Activated T-helper 9 cell treated with anti-CD3 and anti-CD28 coated beads, Interleukin-2, amount 50 U/mL, for 16 hours (primary cell): ENCODE measurements around the gene NOP53.
"Not testable (repeated sequence)": the region's sequence is repeated elsewhere in the genome, so short reads cannot be mapped to it uniquely, and the experiment has no call there.

Experiments used
- DNase-seq: peaks from one replicate; pipeline ENCODE4 v3.0.0-alpha.2; 2020; ENCODE audit warnings: low read depth

NOP53 gene

GRCh38 chr19:47777245-47778048, 32.1 kb downstream of the NOP53 start:
- not testable (repeated sequence) for DNase-seq

- DNase-seq: peak; percentile 61
These were observed 33.0 kb downstream of the NOP53 start, which contains the start of gene SELENOW for GRCh38 chr19:47778049-47778953. Gene SELENOW (plus strand): TSS chr19:47778703. CDS start chr19:47778786, 83 bp downstream.

- DNase-seq: no peak
These were observed 33.6 kb downstream of the NOP53 start for GRCh38 chr19:47778954-47779351.

GRCh38 chr19:47779524-47780214, 34.3 kb downstream of the NOP53 start:
- DNase-seq: no peak

GRCh38 chr19:47780215-47780551, 34.8 kb downstream of the NOP53 start:
- no peak for DNase-seq

- DNase-seq: no peak
These were observed 36.4 kb downstream of the NOP53 start for GRCh38 chr19:47781590-47782262.

GRCh38 chr19:47786566-47786965, 41.2 kb downstream of the NOP53 start:
- DNase-seq: no peak

- not testable (repeated sequence) for DNase-seq
These were observed 42.0 kb downstream of the NOP53 start for GRCh38 chr19:47787307-47787706.

- DNase-seq: not testable (repeated sequence)
These were observed 44.5 kb downstream of the NOP53 start for GRCh38 chr19:47789811-47790210.

GRCh38 chr19:47790398-47790814, 45.1 kb downstream of the NOP53 start:
- DNase-seq: peak; percentile 76

- no peak for DNase-seq
These were observed 47.3 kb downstream of the NOP53 start for GRCh38 chr19:47792616-47793015.

GRCh38 chr19:47794526-47794925, 49.2 kb downstream of the NOP53 start:
- no peak for DNase-seq

GRCh38 chr19:47796785-47797184, 51.4 kb downstream of the NOP53 start:
- no peak for DNase-seq

- no peak for DNase-seq
These were observed 52.9 kb downstream of the NOP53 start for GRCh38 chr19:47797996-47798903.

- DNase-seq: no peak
These were observed 53.5 kb downstream of the NOP53 start for GRCh38 chr19:47798904-47799266.

GRCh38 chr19:47801270-47801669, 55.9 kb downstream of the NOP53 start:
- no peak for DNase-seq

- no peak for DNase-seq
These were observed 57.2 kb downstream of the NOP53 start for GRCh38 chr19:47802521-47803043.

- not testable (repeated sequence) for DNase-seq
These were observed 57.8 kb downstream of the NOP53 start for GRCh38 chr19:47803148-47803547.

- DNase-seq: not testable (repeated sequence)
These were observed 58.3 kb downstream of the NOP53 start for GRCh38 chr19:47803671-47804070.

- DNase-seq: not testable (repeated sequence)
These were observed 59.1 kb downstream of the NOP53 start, which contains the start of gene TPRX1 for GRCh38 chr19:47804451-47804850. Gene TPRX1 (minus strand): TSS chr19:47804551. CDS start chr19:47804539, 12 bp downstream.
